ENCODE data around the gene ATG12. TPM values are rescaled to one million over a fixed set of nuclear protein-coding genes. Genes with fewer than 3 reads are reported as not detected.

ATG12 gene
- polyA plus RNA-seq, 1 experiment = 154 TPM

- no peak overlapping the region for H3K27ac ChIP-seq (ENCODE audit: low read depth, low read length)
- no peak overlapping the region for H3K4me3 ChIP-seq (ENCODE audit: low read depth, low read length)
- H3K27me3 ChIP-seq (ENCODE audit: control insufficient read depth, insufficient read depth, low read length) = no peaks in the 10 kb centered on the region
- no peak for TF ChIP-seq CTCF (IDR thresholded peaks at IDR 0.05; ENCODE audit: low read depth, low read length)
- ChIA-PET POLR2A (no interaction called here), CTCF (interaction anchor here (1.0 kb wide), 1 partner anchor 17 kb away, joined by 4 read pairs; the partner anchor contains the start of genes AP3S1 and ATG12)
- peaks cover 2% of the 10 kb centered on the region; the same call in 1 of the 2 replicates for H3K9me3 ChIP-seq (ENCODE audit: control insufficient read depth, insufficient read depth, low read length)
- no peak for DNase-seq (ENCODE audit: low read depth, low spot score)
These were observed 17.0 kb upstream of the ATG12 start for GRCh38 chr5:115858396-115858795.

GRCh38 chr5:115857626-115858349 lies 16.4 kb upstream of the ATG12 start:
- H3K27ac ChIP-seq (ENCODE audit: low read depth, low read length) = no peak overlapping the region
- no peak for TF ChIP-seq CTCF (IDR thresholded peaks at IDR 0.05; ENCODE audit: low read depth, low read length)
- CTCF ChIA-PET = no interaction called here
- H3K27me3 ChIP-seq (ENCODE audit: control insufficient read depth, insufficient read depth, low read length) = no peaks in the 10 kb centered on the region
- no peak for DNase-seq (ENCODE audit: low read depth, low spot score)
- POLR2A ChIA-PET = no interaction called here
- H3K9me3 ChIP-seq (ENCODE audit: control insufficient read depth, insufficient read depth, low read length) = no peaks in the 10 kb centered on the region
- H3K4me3 ChIP-seq (ENCODE audit: low read depth, low read length) = no peak overlapping the region

GRCh38 chr5:115857057-115857479 lies 15.7 kb upstream of the ATG12 start:
- H3K27ac ChIP-seq (ENCODE audit: low read depth, low read length) = no peak overlapping the region
- no peaks in the 10 kb centered on the region for H3K9me3 ChIP-seq (ENCODE audit: control insufficient read depth, insufficient read depth, low read length)
- no peak overlapping the region for H3K4me3 ChIP-seq (ENCODE audit: low read depth, low read length)
- ChIA-PET CTCF (no interaction called here), POLR2A (no interaction called here)
- no peaks in the 10 kb centered on the region for H3K27me3 ChIP-seq (ENCODE audit: control insufficient read depth, insufficient read depth, low read length)
- no peak for DNase-seq (ENCODE audit: low read depth, low spot score)
- no peak for TF ChIP-seq CTCF (IDR thresholded peaks at IDR 0.05; ENCODE audit: low read depth, low read length)

GRCh38 chr5:115855959-115856358 lies 14.6 kb upstream of the ATG12 start:
- no peak overlapping the region for H3K27ac ChIP-seq (ENCODE audit: low read depth, low read length)
- no peaks in the 10 kb centered on the region for H3K27me3 ChIP-seq (ENCODE audit: control insufficient read depth, insufficient read depth, low read length)
- no peak for TF ChIP-seq CTCF (IDR thresholded peaks at IDR 0.05; ENCODE audit: low read depth, low read length)
- H3K9me3 ChIP-seq (ENCODE audit: control insufficient read depth, insufficient read depth, low read length) = no peaks in the 10 kb centered on the region
- no peak for DNase-seq (ENCODE audit: low read depth, low spot score)
- POLR2A ChIA-PET = interaction anchor here (0.6 kb wide), 1 partner anchor 40 kb away, joined by 4 read pairs; the partner anchor contains the start of gene CDO1
- CTCF ChIA-PET = interaction anchor here (0.6 to 1.2 kb wide), 4 partner anchors 12 to 226 kb away, joined by 3 to 5 read pairs (median 4); no protein-coding TSS in a partner anchor
- H3K4me3 ChIP-seq (ENCODE audit: low read depth, low read length) = no peak overlapping the region

- no peak for TF ChIP-seq CTCF (IDR thresholded peaks at IDR 0.05; ENCODE audit: low read depth, low read length)
- CTCF ChIA-PET = no interaction called here
These were observed 12.8 kb upstream of the ATG12 start for GRCh38 chr5:115854139-115854538.

More at GRCh38 chr5:115854139-115854538, 12.8 kb upstream of the ATG12 start:
- no peak overlapping the region for H3K4me3 ChIP-seq (ENCODE audit: low read depth, low read length)
- POLR2A ChIA-PET = no interaction called here
- no peak overlapping the region for H3K27ac ChIP-seq (ENCODE audit: low read depth, low read length)
- no peak for DNase-seq (ENCODE audit: low read depth, low spot score)
- no peaks in the 10 kb centered on the region for H3K9me3 ChIP-seq (ENCODE audit: control insufficient read depth, insufficient read depth, low read length)
- H3K27me3 ChIP-seq (ENCODE audit: control insufficient read depth, insufficient read depth, low read length) = no peaks in the 10 kb centered on the region
